Daoy (cell line): ENCODE results near the gene SCYGR4. TPM values are rescaled to one million over a fixed set of nuclear protein-coding genes. Genes with fewer than 3 reads are reported as not detected.
"Not testable (repeated sequence)": the region's sequence is repeated elsewhere in the genome, so short reads cannot be mapped to it uniquely, and the experiment has no call there.

ENCODE experiments used
- DNase-seq: peaks from one replicate; pipeline ENCODE4 v3.0.0-alpha.2; 2015; ENCODE audit warnings: low read depth
- total RNA-seq: library from RNA; depleted of rRNA; stranded (reverse); fragments of >200 nt; shearing (Covaris generic); gene quantifications from 2 replicates; pipeline ENCODE4 v1.2.3, GENCODE V29; 2014; rRNA removed

Gene SCYGR4
- total RNA-seq, 1 experiment from 2014 or later = not detected

- DNase-seq = not testable (repeated sequence)
Observed at GRCh38 chr2:227666631-227667170, 49.4 kb downstream of the SCYGR4 start, which contains the start of gene SCYGR5. SCYGR5 (plus strand) TSS chr2:227666804; CDS start chr2:227666804, 0 bp downstream.

Other genes starting within 250 kb of the SCYGR4 start
- not detected in 2 replicates for gene TM4SF20, start 238.2 kb upstream of the SCYGR4 start, total RNA-seq
- gene SCYGR1, start 229.5 kb upstream of the SCYGR4 start, total RNA-seq = not detected in 2 replicates
- gene AGFG1, start 145.3 kb upstream of the SCYGR4 start, total RNA-seq = 41.0 and 49.9 TPM in 2 replicates
- gene SCYGR2, start 18.6 kb upstream of the SCYGR4 start, total RNA-seq = not detected in 2 replicates
- not detected in 2 replicates for gene SCYGR3, start 2.7 kb upstream of the SCYGR4 start, total RNA-seq
- gene SCYGR5, start 49.3 kb downstream of the SCYGR4 start, total RNA-seq = not detected in 2 replicates
- gene SLC19A3, start 100.5 kb downstream of the SCYGR4 start, total RNA-seq = 0.63 and 1.2 TPM in 2 replicates
- not detected in 2 replicates for gene SCYGR6, start 107.3 kb downstream of the SCYGR4 start, total RNA-seq
- not detected in 2 replicates for gene SCYGR7, start 110.8 kb downstream of the SCYGR4 start, total RNA-seq
- gene SCYGR8, start 128.4 kb downstream of the SCYGR4 start, total RNA-seq = not detected in 2 replicates
- 3.8 and 4.0 TPM in 2 replicates for gene CCL20, start 196.3 kb downstream of the SCYGR4 start, total RNA-seq